Naive thymus-derived CD4-positive, alpha-beta T cell (primary cell): ENCODE results near the gene TMEM14A. TPM values are rescaled to one million over a fixed set of nuclear protein-coding genes. Genes with fewer than 3 reads are reported as not detected.

Experiments
- ATAC-seq: fragments of 150-1000 bp; cut with Tn5 transposase; 2 replicates; pipeline ENCODE4 v1.10.0; 2021; ENCODE audit warnings: mild to moderate bottlenecking, moderate library complexity
- CTCF ChIA-PET: fragments of 350-600 bp; sonication (Branson Sonifier 250); formaldehyde crosslinking; loops from one replicate; lab custom pipeline; 2021; ENCODE audit warnings: antibody characterized with exemption; lab: Charles Lee
- POLR2A ChIA-PET: fragments of 350-600 bp; sonication (Branson Sonifier 250); formaldehyde crosslinking; loops from one replicate; lab custom pipeline; 2021; ENCODE audit warnings: antibody characterized with exemption, inconsistent platforms; lab: Charles Lee
- DNase-seq, 9 donors: peaks; one replicate each; pipeline versions ENCODE4 v3.0.0 to v3.0.0-alpha.2; 2020 to 2022; ENCODE audit warnings: mixed read lengths in 1 of 9
- H3K27ac ChIP-seq: one replicate; pipeline ENCODE4 v1.7.0; 2013; ENCODE audit warnings: mild to moderate bottlenecking, low read depth, low read length, moderate library complexity
- H3K27me3 ChIP-seq, 2 donors: one replicate each; pipeline ENCODE4 v1.7.0; 2013; ENCODE audit warnings: low read length in 2 of 2, mild to moderate bottlenecking in 2 of 2, moderate library complexity in 2 of 2; ENCODE audit not compliant: control insufficient read depth in 2 of 2, insufficient read depth in 2 of 2
- H3K36me3 ChIP-seq, 3 experiments: 1 replicate in 2 of 3; 2 replicates in 1 of 3; pipeline ENCODE4 v1.7.0; 2013; ENCODE audit warnings: low read length in 3 of 3, mild to moderate bottlenecking in 3 of 3, moderate library complexity in 1 of 3; ENCODE audit not compliant: insufficient read depth in 3 of 3, control insufficient read depth in 2 of 3
- H3K4me1 ChIP-seq, 2 donors: one replicate each; pipeline ENCODE4 v1.7.0; 2013; ENCODE audit warnings: low read length in 2 of 2, mild to moderate bottlenecking in 2 of 2, moderate library complexity in 1 of 2; ENCODE audit not compliant: control insufficient read depth in 2 of 2, insufficient read depth in 2 of 2
- H3K4me3 ChIP-seq: 2 replicates; pipeline ENCODE4 v1.7.0; 2013; ENCODE audit warnings: mild to moderate bottlenecking, low read length
- H3K9me3 ChIP-seq, 3 experiments: 1 replicate in 2 of 3; 2 replicates in 1 of 3; pipeline ENCODE4 v1.7.0; 2013; ENCODE audit warnings: low read length in 3 of 3; ENCODE audit not compliant: control insufficient read depth in 2 of 3
- H3K27ac Mint-ChIP-seq, 9 donors: one replicate each; pipeline ENCODE4 v1.8.0; 2020 to 2022; ENCODE audit warnings: mixed read lengths in 9 of 9, mild to moderate bottlenecking in 8 of 9, moderate library complexity in 5 of 9, inconsistent platforms in 2 of 9
- H3K27me3 Mint-ChIP-seq, 5 donors: one replicate each; pipeline ENCODE4 v1.8.0; 2021 to 2022; ENCODE audit warnings: mixed read lengths in 5 of 5, mild to moderate bottlenecking in 1 of 5
- H3K36me3 Mint-ChIP-seq, 5 donors: one replicate each; pipeline ENCODE4 v1.8.0; 2020 to 2022; ENCODE audit warnings: mixed read lengths in 5 of 5, mild to moderate bottlenecking in 3 of 5, inconsistent platforms in 1 of 5
- H3K4me1 Mint-ChIP-seq, 7 donors: one replicate each; pipeline ENCODE4 v1.8.0; 2020 to 2022; ENCODE audit warnings: mixed read lengths in 7 of 7, mild to moderate bottlenecking in 3 of 7, inconsistent platforms in 1 of 7
- H3K4me3 Mint-ChIP-seq, 10 donors: one replicate each; pipeline ENCODE4 v1.8.0; 2020 to 2022; ENCODE audit warnings: mild to moderate bottlenecking in 10 of 10, mixed read lengths in 10 of 10, moderate library complexity in 6 of 10, inconsistent platforms in 2 of 10
- H3K9me3 Mint-ChIP-seq, 11 donors: one replicate each; pipeline ENCODE4 v1.8.0; 2020 to 2022; ENCODE audit warnings: mixed read lengths in 11 of 11, mild to moderate bottlenecking in 4 of 11, inconsistent platforms in 1 of 11, moderate library complexity in 1 of 11
- intact Hi-C, 2 donors: fragments of 100-400 bp; cut with micrococcal nuclease; formaldehyde crosslinking; loops; one replicate each; pipeline ENCODE4 v1.15.1; 2023
- polyA plus RNA-seq, 2 donors: library from polyadenylated mRNA; unstranded; fragments of 300-500 nt; fragmentation: Illumina TruSeq; gene quantifications; one replicate each; pipeline ENCODE4 v1.2.3, GENCODE V29; 2021
- total RNA-seq, 6 experiments: library from RNA in 5 of 6; stranded (reverse) in 5 of 6; gene quantifications; 1 replicate in 5 of 6; 2 replicates in 1 of 6; pipeline ENCODE4 v1.2.3 and lab custom pipeline; 2021 to 2026

Gene TMEM14A
- total and polyA plus RNA-seq, 7 experiments from 2014 or later: 5.3 to 26.1 (median 8.1) TPM

DNA sequence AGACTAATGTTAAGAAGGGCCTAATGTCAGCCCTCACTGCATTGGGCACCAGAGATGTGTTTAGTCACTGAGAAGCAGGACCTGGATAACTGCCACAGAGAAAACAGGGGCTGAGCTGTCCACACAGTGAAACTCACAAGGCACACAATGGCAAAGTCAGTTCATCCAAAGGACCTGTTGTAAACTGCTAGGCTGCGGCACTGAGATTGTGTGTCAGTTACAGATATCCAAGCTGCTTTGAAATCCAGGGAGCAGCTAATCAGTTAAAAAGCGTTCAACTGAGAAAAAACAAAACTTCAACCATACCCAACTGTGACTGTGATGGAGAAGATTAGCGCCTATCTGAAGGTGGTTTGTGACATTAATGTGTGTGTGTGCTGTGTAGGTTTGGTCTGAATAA, 27.8 kb upstream of the TMEM14A start:
- Histone ChIP-seq H3K27me3 (no peaks in the 10 kb centered on the region), H3K36me3 (no peaks in the 10 kb centered on the region), H3K4me1 (no peaks in the 10 kb centered on the region), H3K4me3 (no peak overlapping the region), H3K9me3 (no peaks in the 10 kb centered on the region), H3K27ac (no peak overlapping the region)
- no peaks in the 10 kb centered on the region for H3K36me3 Mint-ChIP-seq
- ATAC-seq: no peak
- ChIA-PET POLR2A (interaction anchor here (0.6 kb wide), 1 partner anchor 410 kb away, joined by 4 read pairs; no protein-coding TSS in a partner anchor), CTCF (no interaction called here)
- no peak for DNase-seq
- no peak overlapping the region for H3K4me3 Mint-ChIP-seq
- no peak overlapping the region for H3K27ac Mint-ChIP-seq
- intact Hi-C loops: no loop called here
- peaks cover 0 to 9% (median 0%) of the 10 kb centered on the region in 7 donors for H3K4me1 Mint-ChIP-seq
- H3K9me3 Mint-ChIP-seq: no peaks in the 10 kb centered on the region
- H3K27me3 Mint-ChIP-seq: peaks cover 16 to 29% (median 25%) of the 10 kb centered on the region in 5 donors

DNA sequence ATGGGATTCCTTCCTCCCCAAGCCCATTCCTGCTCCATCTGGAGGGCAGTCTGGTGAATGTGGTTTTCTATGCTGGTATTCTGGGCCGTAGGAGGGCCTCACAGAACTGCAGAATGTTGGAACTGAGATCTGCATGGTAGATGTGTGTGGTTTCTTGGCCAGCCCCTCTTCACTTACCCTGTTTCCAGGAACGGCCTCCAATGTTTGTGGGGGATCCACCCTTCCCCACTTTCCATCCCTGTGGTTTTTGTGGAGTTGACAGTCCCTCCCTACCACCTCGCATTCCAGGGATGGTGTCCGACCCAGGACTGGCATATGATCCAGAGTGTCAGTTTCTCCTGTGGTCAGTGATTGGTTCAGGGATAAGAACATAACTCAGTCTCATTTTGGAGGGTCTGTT, 26.7 kb upstream of the TMEM14A start:
- CTCF ChIA-PET: no interaction called here
- Mint-ChIP-seq H3K27ac (no peak overlapping the region), H3K27me3 (peaks cover 16 to 38% (median 25%) of the 10 kb centered on the region in 5 donors)

DNA sequence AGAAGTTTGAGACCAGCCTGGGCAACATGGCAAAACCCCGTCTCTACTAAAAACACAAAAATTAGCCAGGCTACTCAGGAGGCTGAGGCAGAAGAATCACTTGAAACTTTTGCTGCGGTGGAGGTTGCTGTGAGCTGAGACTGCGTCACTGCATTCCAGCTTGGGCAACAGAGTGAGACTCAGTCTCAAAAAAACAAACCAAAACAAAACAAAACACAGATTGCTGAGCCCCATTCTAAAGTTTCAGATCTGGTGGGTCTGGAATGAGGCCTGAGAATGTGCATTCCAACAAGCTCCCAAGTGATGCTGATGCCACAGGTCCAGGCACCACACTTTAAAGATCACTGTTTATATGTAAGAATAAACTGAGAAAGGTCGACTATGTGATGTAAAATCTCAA, 24.9 kb upstream of the TMEM14A start:
- no peaks in the 10 kb centered on the region for H3K36me3 Mint-ChIP-seq
- H3K9me3 ChIP-seq: no peaks in the 10 kb centered on the region
- no peaks in the 10 kb centered on the region for H3K9me3 Mint-ChIP-seq
- peaks cover 0 to 7% (median 4%) of the 10 kb centered on the region in 7 donors for H3K4me1 Mint-ChIP-seq
- intact Hi-C loops: no loop called here
- CTCF ChIA-PET: no interaction called here
- ATAC-seq: no peak
- POLR2A ChIA-PET: interaction anchor here (0.5 kb wide), 1 partner anchor 361 kb away, joined by 3 read pairs; no protein-coding TSS in a partner anchor
- H3K27ac Mint-ChIP-seq: no peak overlapping the region
- no peak overlapping the region for H3K4me3 Mint-ChIP-seq
- H3K4me1 ChIP-seq: no peaks in the 10 kb centered on the region
- H3K36me3 ChIP-seq: no peaks in the 10 kb centered on the region
- no peak for DNase-seq
- no peak overlapping the region for H3K27ac ChIP-seq
- H3K4me3 ChIP-seq: no peak overlapping the region
- peaks cover 4 to 47% (median 11%) of the 10 kb centered on the region in 5 donors for H3K27me3 Mint-ChIP-seq
- H3K27me3 ChIP-seq: no peaks in the 10 kb centered on the region

More for the DNA sequence above, 26.7 kb upstream of the TMEM14A start:
- H3K4me1 Mint-ChIP-seq: peaks cover 0 to 9% (median 0%) of the 10 kb centered on the region in 7 donors
- H3K27ac ChIP-seq: no peak overlapping the region
- no peaks in the 10 kb centered on the region for H3K9me3 Mint-ChIP-seq
- H3K36me3 ChIP-seq: no peaks in the 10 kb centered on the region
- no peaks in the 10 kb centered on the region for H3K4me1 ChIP-seq
- no peaks in the 10 kb centered on the region for H3K9me3 ChIP-seq
- H3K27me3 ChIP-seq: no peaks in the 10 kb centered on the region
- ATAC-seq: no peak
- no peak overlapping the region for H3K4me3 ChIP-seq
- no peaks in the 10 kb centered on the region for H3K36me3 Mint-ChIP-seq
- no peak overlapping the region for H3K4me3 Mint-ChIP-seq
- intact Hi-C loops: no loop called here
- POLR2A ChIA-PET: no interaction called here
- DNase-seq: no peak

DNA sequence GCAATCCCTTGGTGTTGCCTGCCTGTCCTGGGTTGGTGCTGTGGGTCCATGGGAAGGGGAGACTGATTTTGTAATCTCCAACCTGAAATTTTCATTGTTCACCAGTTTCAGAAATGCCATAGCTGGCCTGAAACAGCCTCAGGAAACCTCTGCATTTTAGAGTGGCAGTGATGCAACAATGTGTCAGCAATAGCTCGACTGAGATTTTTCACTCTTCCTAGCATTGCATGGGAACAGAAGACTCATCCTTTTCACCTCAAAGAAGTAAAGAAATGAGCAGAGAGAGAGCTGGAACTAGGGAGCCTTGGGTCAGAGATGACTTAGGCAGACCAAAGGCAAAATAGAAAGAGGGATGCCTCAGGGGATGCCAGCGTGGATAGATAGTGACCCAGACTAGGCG, 23.7 kb upstream of the TMEM14A start:
- ChIA-PET POLR2A (no interaction called here), CTCF (interaction anchor here (0.5 kb wide), 1 partner anchor 18 kb away, joined by 3 read pairs; no protein-coding TSS in a partner anchor)
- Histone ChIP-seq H3K27me3 (no peaks in the 10 kb centered on the region), H3K4me1 (no peaks in the 10 kb centered on the region), H3K9me3 (no peaks in the 10 kb centered on the region), H3K36me3 (no peaks in the 10 kb centered on the region), H3K4me3 (no peak overlapping the region), H3K27ac (no peak overlapping the region)
- Mint-ChIP-seq H3K4me3 (no peak overlapping the region), H3K9me3 (no peaks in the 10 kb centered on the region), H3K27ac (no peak overlapping the region), H3K36me3 (no peaks in the 10 kb centered on the region), H3K27me3 (peaks cover 3 to 51% (median 8%) of the 10 kb centered on the region in 5 donors), H3K4me1 (peaks cover 4 to 12% (median 8%) of the 10 kb centered on the region in 7 donors)
- ATAC-seq: no peak
- intact Hi-C loops: no loop called here
- DNase-seq: no peak

DNA sequence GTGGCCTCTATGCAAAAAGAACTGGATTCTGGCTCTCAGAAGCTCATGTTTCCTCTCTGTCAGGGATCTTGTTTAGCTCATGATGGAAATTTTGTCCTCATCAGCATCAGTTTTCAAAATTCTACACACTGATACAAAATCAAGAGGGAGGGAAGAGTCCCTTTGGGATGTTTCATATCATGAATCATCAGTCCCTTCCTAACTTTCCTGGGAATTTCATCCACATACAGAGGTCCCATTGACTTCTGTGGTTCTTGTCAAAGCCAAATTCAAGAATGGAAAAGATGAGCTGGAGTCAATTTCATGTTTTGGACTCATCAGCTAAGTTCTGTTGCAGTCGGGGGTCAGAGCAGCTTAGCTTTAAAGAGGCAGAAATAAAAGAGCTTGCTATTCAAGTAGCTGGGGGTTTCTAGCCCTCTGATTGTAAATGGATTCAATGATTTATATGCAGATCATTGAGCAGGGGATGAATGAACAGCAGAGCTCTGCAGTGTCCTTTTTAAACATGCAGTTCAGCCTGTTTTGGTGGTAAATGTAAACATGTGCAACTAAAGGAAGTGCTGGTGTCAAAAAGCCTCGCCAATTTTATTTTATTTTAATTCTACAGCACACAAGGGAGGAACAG, 21.3 kb upstream of the TMEM14A start:
- CTCF ChIA-PET: no interaction called here
- POLR2A ChIA-PET: no interaction called here
- H3K4me1 Mint-ChIP-seq: peaks cover 4 to 13% (median 8%) of the 10 kb centered on the region in 7 donors

DNA sequence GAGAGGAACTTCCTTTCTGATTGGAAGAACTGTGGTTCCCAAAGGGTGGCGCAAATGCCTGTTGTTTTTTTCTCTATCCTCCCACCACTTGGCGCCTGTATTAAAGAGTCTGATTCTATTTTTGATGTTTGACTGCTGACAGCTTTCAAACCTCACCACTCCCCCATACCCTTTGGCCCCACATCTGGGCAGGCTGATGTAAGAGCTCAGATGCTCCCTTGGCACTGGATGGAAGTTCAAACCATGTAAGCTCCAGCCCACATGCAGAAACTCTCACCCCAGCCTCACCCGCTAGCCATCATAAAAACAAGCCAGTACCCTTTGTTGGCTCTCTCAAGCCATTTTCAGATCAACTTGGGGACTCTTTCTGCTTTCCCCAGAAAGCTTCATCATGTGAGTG, 20.0 kb upstream of the TMEM14A start:
- Mint-ChIP-seq H3K4me3 (no peak overlapping the region), H3K9me3 (no peaks in the 10 kb centered on the region), H3K36me3 (no peaks in the 10 kb centered on the region), H3K4me1 (peaks cover 4 to 13% (median 8%) of the 10 kb centered on the region in 7 donors), H3K27ac (no peak overlapping the region), H3K27me3 (peaks cover 0 to 62% (median 16%) of the 10 kb centered on the region in 5 donors)
- CTCF ChIA-PET: interaction anchor here (0.6 to 4.3 kb wide), 2 partner anchors 12 to 416 kb away, joined by 3 to 30 read pairs; no protein-coding TSS in a partner anchor
- no peak overlapping the region for H3K27ac ChIP-seq
- H3K36me3 ChIP-seq: no peaks in the 10 kb centered on the region
- no peaks in the 10 kb centered on the region for H3K27me3 ChIP-seq
- no peaks in the 10 kb centered on the region for H3K9me3 ChIP-seq
- POLR2A ChIA-PET: no interaction called here
- intact Hi-C loops: no loop called here
- no peaks in the 10 kb centered on the region for H3K4me1 ChIP-seq
- no peak overlapping the region for H3K4me3 ChIP-seq
- no peak for DNase-seq
- no peak for ATAC-seq

More for the DNA sequence above, 21.3 kb upstream of the TMEM14A start:
- Mint-ChIP-seq H3K36me3 (no peaks in the 10 kb centered on the region), H3K9me3 (no peaks in the 10 kb centered on the region), H3K4me3 (no peak overlapping the region), H3K27me3 (peaks cover 4 to 65% (median 18%) of the 10 kb centered on the region in 5 donors), H3K27ac (no peak overlapping the region)
- Histone ChIP-seq H3K4me3 (no peak overlapping the region), H3K27ac (no peak overlapping the region), H3K9me3 (no peaks in the 10 kb centered on the region), H3K36me3 (no peaks in the 10 kb centered on the region), H3K27me3 (no peaks in the 10 kb centered on the region), H3K4me1 (no peaks in the 10 kb centered on the region)
- DNase-seq (no peak), ATAC-seq (no peak)
- intact Hi-C loops: no loop called here
